ENCODE data around the gene PAPSS2. TPM values are rescaled to one million over a fixed set of nuclear protein-coding genes. Genes with fewer than 3 reads are reported as not detected.

The PAPSS2 gene
- total RNA-seq, 1 donor from 2014 or later, result 210 TPM

DNA sequence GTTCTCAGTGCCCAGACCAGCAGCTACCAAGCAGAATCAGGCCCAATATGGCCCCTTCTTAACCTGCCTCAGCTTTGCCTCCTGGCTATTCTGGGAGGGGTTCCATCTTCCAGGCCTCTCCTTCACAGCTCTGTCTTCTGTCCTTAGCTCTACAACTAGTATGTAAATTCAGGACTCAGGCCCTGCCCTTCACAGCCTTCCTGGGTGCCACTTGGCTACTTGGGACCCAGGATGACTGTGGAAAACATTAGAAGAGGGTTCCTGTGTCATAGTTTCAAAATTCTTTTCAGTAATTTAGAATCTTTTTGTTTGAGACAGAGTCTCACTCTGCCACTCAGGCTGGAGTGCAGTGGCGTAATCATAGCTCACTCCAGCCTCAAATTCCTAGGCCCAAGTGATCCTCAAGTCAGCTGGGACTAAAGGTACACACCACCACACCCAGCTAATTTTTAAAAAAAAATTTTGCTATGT, 33.2 kb upstream of the PAPSS2 start:
- TF ChIP-seq, protein P1, sequence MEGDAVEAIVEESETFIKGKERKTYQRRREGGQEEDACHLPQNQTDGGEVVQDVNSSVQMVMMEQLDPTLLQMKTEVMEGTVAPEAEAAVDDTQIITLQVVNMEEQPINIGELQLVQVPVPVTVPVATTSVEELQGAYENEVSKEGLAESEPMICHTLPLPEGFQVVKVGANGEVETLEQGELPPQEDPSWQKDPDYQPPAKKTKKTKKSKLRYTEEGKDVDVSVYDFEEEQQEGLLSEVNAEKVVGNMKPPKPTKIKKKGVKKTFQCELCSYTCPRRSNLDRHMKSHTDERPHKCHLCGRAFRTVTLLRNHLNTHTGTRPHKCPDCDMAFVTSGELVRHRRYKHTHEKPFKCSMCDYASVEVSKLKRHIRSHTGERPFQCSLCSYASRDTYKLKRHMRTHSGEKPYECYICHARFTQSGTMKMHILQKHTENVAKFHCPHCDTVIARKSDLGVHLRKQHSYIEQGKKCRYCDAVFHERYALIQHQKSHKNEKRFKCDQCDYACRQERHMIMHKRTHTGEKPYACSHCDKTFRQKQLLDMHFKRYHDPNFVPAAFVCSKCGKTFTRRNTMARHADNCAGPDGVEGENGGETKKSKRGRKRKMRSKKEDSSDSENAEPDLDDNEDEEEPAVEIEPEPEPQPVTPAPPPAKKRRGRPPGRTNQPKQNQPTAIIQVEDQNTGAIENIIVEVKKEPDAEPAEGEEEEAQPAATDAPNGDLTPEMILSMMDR (IDR thresholded peaks at IDR 0.05), result no peak
- Histone ChIP-seq H3K4me1 (no peaks in the 10 kb centered on the region), H3K27ac (peak overlapping the region; percentile 63), H3K27me3 (no peaks in the 10 kb centered on the region), H3K36me3 (no peaks in the 10 kb centered on the region), H3K9me3 (no peaks in the 10 kb centered on the region), H3K4me3 (no peak overlapping the region)
- DNase-seq, result peak; percentile 77
- peak; percentile 93 for ATAC-seq
- intact Hi-C loops (cut with DNase I), result no loop called here

DNA sequence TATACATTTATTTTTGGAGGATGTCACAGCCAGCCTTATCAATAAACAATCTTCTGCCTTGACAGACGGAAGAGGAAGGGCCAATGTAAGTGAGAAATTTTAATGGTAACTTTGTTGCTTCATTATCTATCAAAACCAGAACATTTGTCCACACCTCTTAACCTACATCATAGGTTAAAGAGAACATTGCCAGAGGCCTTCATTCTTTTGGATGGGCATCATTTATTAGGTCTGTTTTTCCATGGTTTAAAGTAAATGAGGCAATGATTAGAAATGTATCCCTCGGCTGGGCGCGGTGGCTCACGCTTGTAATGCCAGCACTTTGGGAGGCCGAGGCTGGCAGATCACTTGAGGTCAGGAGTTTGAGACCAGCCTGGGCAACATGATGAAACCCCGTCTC, 29.5 kb upstream of the PAPSS2 start:
- ATAC-seq, result no peak
- H3K4me1 ChIP-seq, result no peaks in the 10 kb centered on the region
- no peak overlapping the region for H3K4me3 ChIP-seq
- no peaks in the 10 kb centered on the region for H3K9me3 ChIP-seq
- TF ChIP-seq, protein P1 (IDR thresholded peaks at IDR 0.05), result no peak
- intact Hi-C loops (cut with DNase I), result no loop called here
- no peaks in the 10 kb centered on the region for H3K27me3 ChIP-seq
- no peak for DNase-seq
- no peaks in the 10 kb centered on the region for H3K36me3 ChIP-seq
- no peak overlapping the region for H3K27ac ChIP-seq

DNA sequence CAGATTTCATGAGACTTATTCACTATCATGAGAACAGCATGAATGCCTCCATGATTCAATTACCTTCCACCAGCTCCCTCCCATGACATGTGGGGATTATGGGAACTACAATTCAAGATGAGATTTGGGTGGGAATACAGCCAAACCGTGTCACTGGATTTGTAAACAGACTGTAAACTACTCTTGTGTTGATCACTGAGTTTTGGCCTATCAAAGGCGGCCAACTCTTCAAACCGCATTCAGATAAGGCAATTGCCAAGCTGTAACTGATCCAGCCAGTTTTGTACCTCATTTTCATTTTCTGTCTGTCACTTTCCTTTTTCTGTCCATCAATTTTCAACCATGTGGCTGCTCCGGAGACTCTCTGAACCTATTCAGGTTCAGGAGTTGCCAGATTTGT, 27.2 kb upstream of the PAPSS2 start:
- H3K36me3 ChIP-seq, result no peaks in the 10 kb centered on the region
- H3K27ac ChIP-seq, result no peak overlapping the region
- H3K9me3 ChIP-seq, result no peaks in the 10 kb centered on the region
- intact Hi-C loops (cut with DNase I), result no loop called here
- no peak for DNase-seq
- H3K4me1 ChIP-seq, result peaks cover 8% of the 10 kb centered on the region
- TF ChIP-seq, protein P1 (IDR thresholded peaks at IDR 0.05), result no peak
- no peak for ATAC-seq
- H3K27me3 ChIP-seq, result no peaks in the 10 kb centered on the region
- no peak overlapping the region for H3K4me3 ChIP-seq

DNA sequence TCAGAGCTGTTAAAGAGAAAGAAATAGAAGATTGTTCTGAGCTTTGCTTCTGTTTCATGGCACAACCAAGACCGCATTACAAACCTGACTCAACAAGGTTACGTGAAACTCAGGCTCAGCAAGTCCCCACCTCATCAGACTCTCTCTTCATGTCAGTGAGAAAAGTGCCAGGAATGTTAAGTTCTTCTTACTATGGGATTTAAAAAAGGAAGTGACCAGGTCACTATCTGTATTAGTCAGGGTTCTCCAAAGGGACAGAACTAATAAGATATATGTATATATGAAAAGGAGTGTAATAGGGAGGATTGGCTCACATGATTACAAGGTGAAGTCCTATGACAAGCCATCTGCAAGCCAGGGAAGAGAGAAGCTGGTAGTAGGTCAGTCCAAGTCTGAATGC, 25.4 kb upstream of the PAPSS2 start:
- H3K4me3 ChIP-seq, result no peak overlapping the region
- no peak overlapping the region for H3K27ac ChIP-seq
- no peak for DNase-seq
- H3K36me3 ChIP-seq, result no peaks in the 10 kb centered on the region
- no peaks in the 10 kb centered on the region for H3K27me3 ChIP-seq
- no peaks in the 10 kb centered on the region for H3K9me3 ChIP-seq
- peaks cover 8% of the 10 kb centered on the region for H3K4me1 ChIP-seq
- no peak for ATAC-seq
- intact Hi-C loops (cut with DNase I), result no loop called here
- TF ChIP-seq, protein P1 (IDR thresholded peaks at IDR 0.05), result no peak

DNA sequence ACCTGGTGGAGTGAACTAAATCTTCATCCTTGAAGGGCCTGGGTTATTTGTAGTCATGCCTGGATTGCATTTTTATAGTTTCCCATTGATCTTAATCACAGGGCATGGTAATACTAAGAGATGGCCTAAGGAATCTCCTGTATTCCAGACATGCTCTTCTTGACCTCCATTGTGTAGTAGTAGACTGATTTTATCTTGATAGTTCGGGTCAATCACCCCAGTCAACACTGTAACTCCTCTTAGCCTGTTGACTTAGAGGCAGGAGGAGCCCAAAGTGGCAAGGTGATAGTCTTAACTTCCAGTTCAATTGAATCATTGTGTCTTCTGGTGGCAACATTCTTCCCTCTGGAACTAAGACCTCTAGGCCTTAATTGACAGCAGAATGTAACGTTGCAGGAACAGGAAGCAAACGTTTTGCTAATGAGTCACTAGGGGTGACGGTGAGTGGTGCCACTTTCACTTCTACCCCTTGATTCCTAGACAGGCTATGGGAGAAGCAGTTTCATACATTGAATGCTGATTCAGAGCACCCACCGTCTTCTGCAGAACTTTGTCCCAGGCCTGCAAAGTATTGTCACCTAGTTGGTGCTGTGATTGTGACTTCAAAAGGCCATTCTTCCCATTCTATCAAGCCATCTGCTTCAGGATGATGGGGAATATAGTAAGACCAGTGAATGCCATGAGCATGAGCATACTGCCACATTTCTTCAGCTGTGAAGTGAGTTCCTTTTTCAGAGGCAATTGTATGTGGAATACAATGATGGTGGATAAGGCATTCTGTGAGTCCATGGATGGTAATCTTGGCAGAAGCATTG, 24.0 kb upstream of the PAPSS2 start:
- Histone ChIP-seq H3K4me3 (no peak overlapping the region), H3K9me3 (no peaks in the 10 kb centered on the region), H3K27me3 (no peaks in the 10 kb centered on the region), H3K4me1 (peaks cover 8% of the 10 kb centered on the region), H3K36me3 (no peaks in the 10 kb centered on the region), H3K27ac (peak overlapping the region; percentile 17)
- no peak for DNase-seq
- peak; percentile 90 for ATAC-seq
- TF ChIP-seq, protein P1 (IDR thresholded peaks at IDR 0.05), result no peak
- intact Hi-C loops (cut with DNase I), result no loop called here

All from upper lobe of right lung (tissue), 1 donor.